GM12892 (cell line): Measurements from ENCODE around the gene BACH1.

Source experiments
- POLR2A ChIP-seq: IDR thresholded peaks from 2 replicates; pipeline ENCODE4 v1.6.1; 2011; ENCODE audit warnings: low read depth, low read length, control low read depth
- TAF1 ChIP-seq: IDR thresholded peaks from 2 replicates; pipeline ENCODE4 v1.6.1; 2011; ENCODE audit warnings: low read depth, mild to moderate bottlenecking, control low read depth, low read length, borderline replicate concordance

DNA sequence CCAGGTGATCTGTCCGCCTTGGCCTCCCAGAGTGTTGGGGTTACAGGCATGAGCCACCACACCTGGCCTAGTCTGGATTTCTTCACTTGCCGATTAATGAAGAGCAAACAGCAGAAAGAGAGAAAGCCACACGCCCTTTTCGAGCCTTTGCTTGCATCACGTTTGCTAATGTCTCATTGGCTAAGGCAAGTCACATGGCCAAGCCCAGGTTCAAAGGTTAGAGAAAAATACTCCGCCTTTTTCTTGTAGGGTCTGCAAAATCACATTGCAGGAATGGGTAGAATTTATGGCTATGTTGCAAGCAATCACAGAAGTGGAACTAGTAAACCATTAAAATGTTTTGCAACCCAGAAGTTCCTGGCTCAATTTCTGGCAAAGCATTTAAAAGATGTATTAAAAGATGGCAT lies 26.8 kb upstream of the BACH1 start:
- TF ChIP-seq POLR2A (no peak), TAF1 (no peak)
